Lower leg skin (tissue), 3 donors: ENCODE measurements around the gene PAXX.

Experiments used
- POLR2A ChIP-seq, 2 donors: fragments of 450-650 bp; IDR thresholded peaks; one replicate each; pipeline ENCODE4 v1.6.1; 2016 to 2017; ENCODE audit warnings: antibody characterized with exemption in 2 of 2, mild to moderate bottlenecking in 1 of 2, moderate library complexity in 1 of 2
- TF ChIP-seq, protein P1 (sequence below), 3 donors: fragments of 450-650 bp; IDR thresholded peaks; one replicate each; pipeline ENCODE4 v1.5.1; 2016; ENCODE audit warnings: antibody characterized with exemption in 3 of 3, mild to moderate bottlenecking in 3 of 3, moderate library complexity in 2 of 3

DNA sequence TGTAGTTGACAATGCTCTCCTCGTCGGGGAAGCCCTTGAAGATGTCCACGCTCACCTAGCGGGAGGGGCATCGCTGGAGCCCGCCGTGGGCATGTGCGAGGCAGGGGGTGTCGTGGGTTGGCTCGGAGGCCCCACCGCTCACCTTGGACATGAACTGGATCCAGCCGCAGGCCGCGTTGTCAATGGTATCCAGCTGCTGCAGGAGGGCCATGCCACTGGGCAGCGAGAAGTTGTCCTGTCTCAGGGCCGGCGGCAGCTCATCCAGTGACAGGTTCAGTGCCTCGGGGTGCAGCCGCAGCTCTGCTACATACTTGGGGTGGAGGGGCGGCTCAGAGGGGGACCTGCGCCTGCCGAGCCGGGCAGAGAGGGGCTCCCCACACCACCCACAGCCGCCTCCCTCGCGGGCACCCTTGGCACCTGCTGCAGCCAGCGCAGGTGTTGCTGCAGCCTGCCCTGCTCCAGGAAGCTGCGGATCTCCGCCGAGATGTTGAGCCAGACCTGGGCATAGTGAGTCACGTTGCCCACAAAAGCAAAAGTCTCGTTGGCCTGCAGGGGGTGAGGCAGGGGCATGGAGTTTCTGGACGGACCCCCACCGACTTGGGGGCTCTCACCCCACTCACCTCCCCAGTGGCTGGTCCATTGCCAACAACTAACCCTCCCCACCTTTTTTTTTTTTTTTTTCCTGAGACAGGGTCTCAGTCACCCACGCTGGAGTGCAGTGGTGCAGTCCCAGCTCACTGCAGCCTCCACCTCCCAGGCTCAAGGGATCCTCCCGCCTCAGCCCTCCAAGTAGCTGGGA is 26.7 kb downstream of the PAXX start:
- TF ChIP-seq, protein P1, sequence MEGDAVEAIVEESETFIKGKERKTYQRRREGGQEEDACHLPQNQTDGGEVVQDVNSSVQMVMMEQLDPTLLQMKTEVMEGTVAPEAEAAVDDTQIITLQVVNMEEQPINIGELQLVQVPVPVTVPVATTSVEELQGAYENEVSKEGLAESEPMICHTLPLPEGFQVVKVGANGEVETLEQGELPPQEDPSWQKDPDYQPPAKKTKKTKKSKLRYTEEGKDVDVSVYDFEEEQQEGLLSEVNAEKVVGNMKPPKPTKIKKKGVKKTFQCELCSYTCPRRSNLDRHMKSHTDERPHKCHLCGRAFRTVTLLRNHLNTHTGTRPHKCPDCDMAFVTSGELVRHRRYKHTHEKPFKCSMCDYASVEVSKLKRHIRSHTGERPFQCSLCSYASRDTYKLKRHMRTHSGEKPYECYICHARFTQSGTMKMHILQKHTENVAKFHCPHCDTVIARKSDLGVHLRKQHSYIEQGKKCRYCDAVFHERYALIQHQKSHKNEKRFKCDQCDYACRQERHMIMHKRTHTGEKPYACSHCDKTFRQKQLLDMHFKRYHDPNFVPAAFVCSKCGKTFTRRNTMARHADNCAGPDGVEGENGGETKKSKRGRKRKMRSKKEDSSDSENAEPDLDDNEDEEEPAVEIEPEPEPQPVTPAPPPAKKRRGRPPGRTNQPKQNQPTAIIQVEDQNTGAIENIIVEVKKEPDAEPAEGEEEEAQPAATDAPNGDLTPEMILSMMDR (IDR thresholded peaks at IDR 0.05) = no peak
- TF ChIP-seq POLR2A (IDR thresholded peaks at IDR 0.05) = no peak
